H9 (cell line): Measurements from ENCODE around the gene TMEM117. TPM values are rescaled to one million over a fixed set of nuclear protein-coding genes. Genes with fewer than 3 reads are reported as not detected.

Experiments
- DNase-seq: peaks from one replicate; pipeline ENCODE4 v3.0.0-alpha.2; 2017
- H2AFZ ChIP-seq: one replicate; pipeline ENCODE4 v1.6.1; 2013; ENCODE audit warnings: mild to moderate bottlenecking, low read length, control low read depth, moderate library complexity
- H2AK5ac ChIP-seq: 2 replicates; pipeline ENCODE4 v1.6.1; 2013; ENCODE audit warnings: low read length, control low read depth, mixed read lengths; ENCODE audit not compliant: insufficient read length
- H2BK120ac ChIP-seq: one replicate; pipeline ENCODE4 v1.6.1; 2013; ENCODE audit warnings: low read depth, mild to moderate bottlenecking, low read length, control low read depth, inconsistent platforms; ENCODE audit not compliant: poor library complexity, severe bottlenecking
- H2BK12ac ChIP-seq: 2 replicates; pipeline ENCODE4 v1.6.1; 2013; ENCODE audit warnings: low read length, control low read depth, mixed read lengths, low read depth; ENCODE audit not compliant: insufficient read length
- H2BK15ac ChIP-seq: 2 replicates; pipeline ENCODE4 v1.6.1; 2013; ENCODE audit warnings: low read depth, low read length, control low read depth
- H2BK20ac ChIP-seq: one replicate; pipeline ENCODE4 v1.6.1; 2013; ENCODE audit warnings: low read depth, mild to moderate bottlenecking, low read length, control low read depth, inconsistent platforms; ENCODE audit not compliant: poor library complexity, severe bottlenecking
- H2BK5ac ChIP-seq: 2 replicates; pipeline ENCODE4 v1.6.1; 2013; ENCODE audit warnings: low read length, control low read depth, mixed read lengths; ENCODE audit not compliant: insufficient read length
- H3K14ac ChIP-seq: 2 replicates; pipeline ENCODE4 v1.6.1; 2013; ENCODE audit warnings: low read length, control low read depth; ENCODE audit not compliant: insufficient read depth
- H3K18ac ChIP-seq: 2 replicates; pipeline ENCODE4 v1.6.1; 2013; ENCODE audit warnings: low read depth, mild to moderate bottlenecking, mixed read lengths, low read length, control low read depth; ENCODE audit not compliant: insufficient read length
- H3K23ac ChIP-seq: 2 replicates; pipeline ENCODE4 v1.6.1; 2013; ENCODE audit warnings: low read length, control low read depth, mixed read lengths, low read depth; ENCODE audit not compliant: insufficient read length
- H3K23me2 ChIP-seq: 2 replicates; pipeline ENCODE4 v1.6.1; 2013; ENCODE audit warnings: low read depth, mild to moderate bottlenecking, mixed read lengths, low read length, control low read depth; ENCODE audit not compliant: insufficient read length, poor library complexity, severe bottlenecking
- H3K27ac ChIP-seq: 2 replicates; pipeline ENCODE4 v1.5.1; 2013; ENCODE audit warnings: low read length, control low read depth, mixed read lengths, low read depth; ENCODE audit not compliant: insufficient read length
- H3K27me3 ChIP-seq: 2 replicates; pipeline ENCODE4 v1.6.1; 2013; ENCODE audit warnings: low read length, control low read depth, inconsistent platforms; ENCODE audit not compliant: insufficient read depth
- H3K4ac ChIP-seq: 2 replicates; pipeline ENCODE4 v1.6.1; 2013; ENCODE audit warnings: low read depth, mild to moderate bottlenecking, control low read depth, inconsistent platforms, low read length, moderate library complexity
- H3K4me1 ChIP-seq: 2 replicates; pipeline ENCODE4 v1.6.1; 2013; ENCODE audit warnings: low read length, control low read depth, inconsistent platforms; ENCODE audit not compliant: insufficient read depth
- H3K4me2 ChIP-seq: 2 replicates; pipeline ENCODE4 v1.6.1; 2013; ENCODE audit warnings: low read length, control low read depth, mixed read lengths; ENCODE audit not compliant: insufficient read length, insufficient read depth
- H3K56ac ChIP-seq: 2 replicates; pipeline ENCODE4 v1.6.1; 2013; ENCODE audit warnings: low read depth, mild to moderate bottlenecking, mixed read lengths, low read length, control low read depth; ENCODE audit not compliant: insufficient read length
- H3K79me1 ChIP-seq: 2 replicates; pipeline ENCODE4 v1.6.1; 2013; ENCODE audit warnings: low read depth, mild to moderate bottlenecking, moderate library complexity, low read length, control low read depth, inconsistent platforms; ENCODE audit not compliant: insufficient read depth, poor library complexity, severe bottlenecking
- H3K79me2 ChIP-seq: 2 replicates; pipeline ENCODE4 v1.6.1; 2013; ENCODE audit warnings: low read length, control low read depth, inconsistent platforms; ENCODE audit not compliant: insufficient read depth
- H3K9ac ChIP-seq: 2 replicates; pipeline ENCODE4 v1.6.1; 2013; ENCODE audit warnings: low read length, control low read depth, mixed read lengths; ENCODE audit not compliant: insufficient read length; ENCODE audit errors: extremely low read depth
- H3K9me3 ChIP-seq: one replicate; pipeline ENCODE4 v1.6.1; 2013; ENCODE audit warnings: low read depth, low read length, inconsistent platforms; ENCODE audit not compliant: control insufficient read depth
- H3T11ph ChIP-seq: one replicate; pipeline ENCODE4 v1.6.1; 2013; ENCODE audit warnings: mild to moderate bottlenecking, low read length, control low read depth, inconsistent platforms
- H4K20me1 ChIP-seq: one replicate; pipeline ENCODE4 v1.6.1; 2013; ENCODE audit not compliant: control insufficient read depth, insufficient read length, insufficient read depth
- H4K5ac ChIP-seq: 2 replicates; pipeline ENCODE4 v1.6.1; 2013; ENCODE audit warnings: low read depth, mild to moderate bottlenecking, mixed read lengths, low read length, control low read depth; ENCODE audit not compliant: insufficient read length
- H4K8ac ChIP-seq: replicated peaks from 2 replicates; pipeline ENCODE4 v1.6.1; 2013; ENCODE audit warnings: low read length, control low read depth, mixed read lengths, low read depth; ENCODE audit not compliant: insufficient read length
- H4K91ac ChIP-seq: 2 replicates; pipeline ENCODE4 v1.6.1; 2013; ENCODE audit warnings: low read depth, mild to moderate bottlenecking, moderate library complexity, mixed read lengths, low read length, control low read depth; ENCODE audit not compliant: insufficient read length
- H3K27ac Mint-ChIP-seq, 3 experiments: 2 replicates in 2 of 3; 3 replicates in 1 of 3; pipeline ENCODE4 v1.8.0; 2020 to 2021; ENCODE audit warnings: mixed read lengths in 3 of 3, mild to moderate bottlenecking in 1 of 3, moderate library complexity in 1 of 3
- H3K27me3 Mint-ChIP-seq: 2 replicates; pipeline ENCODE4 v1.8.0; 2021; ENCODE audit warnings: low read depth, mild to moderate bottlenecking, moderate library complexity, mixed read lengths
- H3K36me3 Mint-ChIP-seq, 3 experiments: 2 replicates in 2 of 3; 3 replicates in 1 of 3; pipeline ENCODE4 v1.8.0; 2020 to 2021; ENCODE audit warnings: low read depth in 3 of 3, mixed read lengths in 3 of 3; ENCODE audit not compliant: insufficient read depth in 1 of 3
- H3K4me1 Mint-ChIP-seq, 2 experiments: 2 replicates each; pipeline ENCODE4 v1.8.0; 2020; ENCODE audit warnings: mixed read lengths in 2 of 2
- H3K4me3 Mint-ChIP-seq, 2 experiments: 2 replicates in 1 of 2; 3 replicates in 1 of 2; pipeline ENCODE4 v1.8.0; 2020 to 2021; ENCODE audit warnings: mild to moderate bottlenecking in 2 of 2, mixed read lengths in 2 of 2, moderate library complexity in 1 of 2
- H3K9me3 Mint-ChIP-seq, 2 experiments: 2 replicates in 1 of 2; 3 replicates in 1 of 2; pipeline ENCODE4 v1.8.0; 2020; ENCODE audit warnings: mild to moderate bottlenecking in 2 of 2, mixed read lengths in 2 of 2, moderate library complexity in 1 of 2
- total RNA-seq: library from RNA; stranded (reverse); gene quantifications from 2 replicates; pipeline ENCODE4 v1.2.1, GENCODE V29; 2021
- TF ChIP-seq, protein P1 (sequence below): fragments of 200-600 bp; sonication (generic); conservative IDR thresholded peaks from 3 replicates; pipeline ENCODE4 v1.8.0; 2021; ENCODE audit warnings: antibody characterized with exemption, mild to moderate bottlenecking

Gene TMEM117
- total RNA-seq, 1 experiment from 2014 or later = 1.7 TPM

DNA sequence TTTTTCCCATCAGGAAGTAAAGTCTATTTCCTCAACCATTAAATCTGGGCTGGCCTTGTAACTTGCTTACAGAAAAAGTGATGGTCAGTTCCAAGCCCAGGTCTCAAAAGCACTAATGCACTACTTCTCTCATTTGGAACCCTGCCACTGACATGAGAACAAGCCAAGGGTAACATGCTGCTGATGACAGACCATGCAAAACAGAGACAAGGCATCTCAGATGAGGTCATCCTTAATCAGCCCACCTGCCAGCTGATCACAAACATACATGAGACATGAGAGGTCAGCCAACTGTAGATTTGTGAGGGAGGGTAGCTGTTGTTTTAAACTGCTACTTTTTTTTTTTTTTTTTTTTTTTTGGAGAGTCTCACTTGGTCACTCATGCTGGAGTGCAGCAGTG, 45.9 kb upstream of the TMEM117 start:
- no peak overlapping the region for H3K27ac Mint-ChIP-seq
- no peak overlapping the region for H2AFZ ChIP-seq

More for the DNA sequence above, 45.9 kb upstream of the TMEM117 start:
- no peaks in the 10 kb centered on the region for H3K9me3 Mint-ChIP-seq
- no peaks in the 10 kb centered on the region for H3K4me1 Mint-ChIP-seq
- Histone ChIP-seq H4K5ac (no peak overlapping the region), H2BK120ac (no peak overlapping the region), H4K20me1 (no peaks in the 10 kb centered on the region), H3K14ac (no peak overlapping the region), H3K4me2 (no peak overlapping the region), H3K18ac (no peak overlapping the region), H3K4me1 (no peaks in the 10 kb centered on the region), H2BK5ac (no peak overlapping the region), H2BK15ac (no peak overlapping the region), H3K23ac (no peak overlapping the region), H3K9me3 (no peaks in the 10 kb centered on the region), H3K27ac (no peak overlapping the region), H3K56ac (no peak overlapping the region), H4K8ac (no peak overlapping the region), H3K79me2 (no peaks in the 10 kb centered on the region), H3K79me1 (no peaks in the 10 kb centered on the region), H3T11ph (no peak overlapping the region), H2BK20ac (no peak overlapping the region), H4K91ac (no peak overlapping the region), H2AK5ac (no peak overlapping the region), H3K9ac (no peak overlapping the region), H3K23me2 (no peaks in the 10 kb centered on the region), H3K4ac (no peak overlapping the region), H2BK12ac (no peak overlapping the region), H3K27me3 (no peaks in the 10 kb centered on the region)
- TF ChIP-seq, protein P1, sequence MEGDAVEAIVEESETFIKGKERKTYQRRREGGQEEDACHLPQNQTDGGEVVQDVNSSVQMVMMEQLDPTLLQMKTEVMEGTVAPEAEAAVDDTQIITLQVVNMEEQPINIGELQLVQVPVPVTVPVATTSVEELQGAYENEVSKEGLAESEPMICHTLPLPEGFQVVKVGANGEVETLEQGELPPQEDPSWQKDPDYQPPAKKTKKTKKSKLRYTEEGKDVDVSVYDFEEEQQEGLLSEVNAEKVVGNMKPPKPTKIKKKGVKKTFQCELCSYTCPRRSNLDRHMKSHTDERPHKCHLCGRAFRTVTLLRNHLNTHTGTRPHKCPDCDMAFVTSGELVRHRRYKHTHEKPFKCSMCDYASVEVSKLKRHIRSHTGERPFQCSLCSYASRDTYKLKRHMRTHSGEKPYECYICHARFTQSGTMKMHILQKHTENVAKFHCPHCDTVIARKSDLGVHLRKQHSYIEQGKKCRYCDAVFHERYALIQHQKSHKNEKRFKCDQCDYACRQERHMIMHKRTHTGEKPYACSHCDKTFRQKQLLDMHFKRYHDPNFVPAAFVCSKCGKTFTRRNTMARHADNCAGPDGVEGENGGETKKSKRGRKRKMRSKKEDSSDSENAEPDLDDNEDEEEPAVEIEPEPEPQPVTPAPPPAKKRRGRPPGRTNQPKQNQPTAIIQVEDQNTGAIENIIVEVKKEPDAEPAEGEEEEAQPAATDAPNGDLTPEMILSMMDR = no peak
- no peaks in the 10 kb centered on the region for H3K27me3 Mint-ChIP-seq
- H3K36me3 Mint-ChIP-seq = peaks cover 0 to 6% (median 0%) of the 10 kb centered on the region in 3 experiments; a peak in 3 of 7 replicates
- H3K4me3 Mint-ChIP-seq = no peak overlapping the region
- no peak for DNase-seq
